Amygdala (tissue), 56 donors: ENCODE data around the gene AATK.

Experiments used
- DNase-seq, 56 donors: peaks; one replicate each; lab custom pipeline; 2025; lab: John Stamatoyannopoulos, UW

AATK gene, protein sequence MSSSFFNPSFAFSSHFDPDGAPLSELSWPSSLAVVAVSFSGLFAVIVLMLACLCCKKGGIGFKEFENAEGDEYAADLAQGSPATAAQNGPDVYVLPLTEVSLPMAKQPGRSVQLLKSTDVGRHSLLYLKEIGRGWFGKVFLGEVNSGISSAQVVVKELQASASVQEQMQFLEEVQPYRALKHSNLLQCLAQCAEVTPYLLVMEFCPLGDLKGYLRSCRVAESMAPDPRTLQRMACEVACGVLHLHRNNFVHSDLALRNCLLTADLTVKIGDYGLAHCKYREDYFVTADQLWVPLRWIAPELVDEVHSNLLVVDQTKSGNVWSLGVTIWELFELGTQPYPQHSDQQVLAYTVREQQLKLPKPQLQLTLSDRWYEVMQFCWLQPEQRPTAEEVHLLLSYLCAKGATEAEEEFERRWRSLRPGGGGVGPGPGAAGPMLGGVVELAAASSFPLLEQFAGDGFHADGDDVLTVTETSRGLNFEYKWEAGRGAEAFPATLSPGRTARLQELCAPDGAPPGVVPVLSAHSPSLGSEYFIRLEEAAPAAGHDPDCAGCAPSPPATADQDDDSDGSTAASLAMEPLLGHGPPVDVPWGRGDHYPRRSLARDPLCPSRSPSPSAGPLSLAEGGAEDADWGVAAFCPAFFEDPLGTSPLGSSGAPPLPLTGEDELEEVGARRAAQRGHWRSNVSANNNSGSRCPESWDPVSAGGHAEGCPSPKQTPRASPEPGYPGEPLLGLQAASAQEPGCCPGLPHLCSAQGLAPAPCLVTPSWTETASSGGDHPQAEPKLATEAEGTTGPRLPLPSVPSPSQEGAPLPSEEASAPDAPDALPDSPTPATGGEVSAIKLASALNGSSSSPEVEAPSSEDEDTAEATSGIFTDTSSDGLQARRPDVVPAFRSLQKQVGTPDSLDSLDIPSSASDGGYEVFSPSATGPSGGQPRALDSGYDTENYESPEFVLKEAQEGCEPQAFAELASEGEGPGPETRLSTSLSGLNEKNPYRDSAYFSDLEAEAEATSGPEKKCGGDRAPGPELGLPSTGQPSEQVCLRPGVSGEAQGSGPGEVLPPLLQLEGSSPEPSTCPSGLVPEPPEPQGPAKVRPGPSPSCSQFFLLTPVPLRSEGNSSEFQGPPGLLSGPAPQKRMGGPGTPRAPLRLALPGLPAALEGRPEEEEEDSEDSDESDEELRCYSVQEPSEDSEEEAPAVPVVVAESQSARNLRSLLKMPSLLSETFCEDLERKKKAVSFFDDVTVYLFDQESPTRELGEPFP (N-terminal part only)

DNA sequence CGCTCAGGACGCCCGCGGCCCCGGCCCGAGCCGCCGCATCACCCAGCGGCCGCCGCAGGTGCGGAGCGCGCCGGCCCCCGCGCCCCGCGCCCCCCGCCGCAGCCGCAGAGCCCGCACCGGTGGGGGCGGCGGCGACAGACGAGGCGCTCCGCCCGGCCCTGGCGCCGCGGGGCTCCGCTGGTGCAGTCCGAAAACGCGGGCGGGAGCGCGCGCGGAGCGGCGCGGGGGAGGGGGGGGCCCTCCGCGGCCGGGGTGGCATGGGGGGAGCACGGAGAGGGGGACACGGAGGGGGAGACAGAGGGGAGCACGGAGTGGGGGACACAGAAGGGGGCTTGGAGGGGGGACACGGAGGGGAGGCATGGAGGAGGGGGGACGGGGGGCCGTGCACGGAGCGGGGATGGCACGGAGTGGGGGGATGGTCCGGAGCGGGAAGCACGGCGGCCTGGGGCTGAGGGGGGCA, at the start of gene AATK:
AATK (minus strand) TSS at position 189 of the 460 bp plus-strand sequence. CDS start 229 bp downstream, outside the sequence.
- DNase-seq: peak in 5 of 56 donors; percentile 22 to 75 (median 50)

DNA sequence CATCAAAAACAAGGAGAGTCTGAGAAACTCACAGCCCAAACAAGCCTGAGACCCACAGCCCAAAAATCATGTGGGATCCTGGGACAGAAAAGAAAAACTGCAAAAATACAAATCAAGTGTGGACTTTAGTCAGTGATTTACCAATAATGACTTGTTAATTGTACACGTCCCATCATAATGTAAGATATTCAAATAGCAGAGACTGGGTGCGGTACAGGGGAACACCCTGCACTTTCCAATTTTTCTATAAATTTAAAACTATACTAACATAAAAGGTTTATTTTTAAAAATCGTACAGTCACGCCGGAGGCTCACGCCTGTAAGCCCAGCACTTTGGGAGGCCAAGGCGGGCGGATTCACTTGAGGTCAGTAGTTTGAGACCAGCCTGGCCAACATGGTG, 48.0 kb upstream of the AATK start:
- no peak for DNase-seq

DNA sequence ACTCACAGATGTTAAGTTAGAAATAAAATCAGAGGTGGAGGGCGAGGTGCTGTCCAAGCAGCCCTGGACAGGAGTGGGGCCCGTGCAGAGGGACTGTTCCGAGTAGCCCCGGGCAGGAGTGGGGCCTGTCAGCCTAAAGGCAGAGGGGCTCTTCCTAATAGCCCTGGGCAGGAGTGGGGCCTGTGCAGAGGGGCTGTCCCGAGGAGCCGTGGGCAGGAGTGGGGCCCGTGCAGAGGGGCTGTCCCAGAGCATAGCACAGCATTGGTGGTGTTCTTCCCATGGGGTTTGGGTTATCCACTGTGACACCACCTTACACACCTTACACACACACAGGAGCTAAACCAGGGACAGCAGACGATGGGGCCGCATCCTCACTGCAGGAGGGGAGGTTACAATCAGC, 46.3 kb upstream of the AATK start:
- DNase-seq: no peak

DNA sequence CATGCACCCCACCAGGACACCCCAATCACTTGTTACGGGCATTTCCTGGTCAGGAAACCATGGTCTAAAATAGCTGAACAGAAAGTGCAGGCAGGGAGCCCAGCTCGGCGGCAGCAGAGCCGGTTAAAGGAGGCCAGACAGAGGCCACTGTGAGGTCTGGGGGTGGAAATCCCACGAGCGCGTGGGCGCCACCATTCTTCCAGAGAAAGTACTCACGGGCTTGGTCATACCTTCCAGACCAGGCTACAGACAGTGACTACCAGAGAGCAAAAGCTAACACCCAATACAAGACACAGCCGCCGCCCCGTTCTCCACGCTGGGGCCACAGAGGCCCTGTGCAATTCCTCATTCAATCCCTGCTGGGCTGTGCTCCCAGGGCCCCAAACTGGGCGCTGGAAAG, 44.8 kb upstream of the AATK start:
- DNase-seq: no peak

DNA sequence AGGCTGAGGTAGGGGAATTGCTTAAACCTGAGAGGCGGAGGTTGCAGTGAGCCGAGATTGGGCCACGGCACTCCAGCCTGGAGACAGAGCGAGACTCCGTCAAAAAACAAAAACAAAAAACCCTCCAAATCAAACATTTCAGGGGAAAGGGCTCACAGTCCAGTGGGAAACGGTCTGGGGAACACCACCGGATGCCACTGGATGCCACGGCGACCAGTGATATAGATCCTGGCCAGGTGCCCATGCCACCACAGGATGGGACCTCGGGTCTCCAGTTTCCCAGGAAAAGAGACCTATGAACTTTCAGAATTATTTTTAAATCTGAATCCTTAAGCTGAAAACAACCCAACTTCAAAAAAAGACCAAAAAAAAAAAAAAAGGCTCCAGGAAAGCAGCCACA, 44.4 kb upstream of the AATK start:
- no peak for DNase-seq

DNA sequence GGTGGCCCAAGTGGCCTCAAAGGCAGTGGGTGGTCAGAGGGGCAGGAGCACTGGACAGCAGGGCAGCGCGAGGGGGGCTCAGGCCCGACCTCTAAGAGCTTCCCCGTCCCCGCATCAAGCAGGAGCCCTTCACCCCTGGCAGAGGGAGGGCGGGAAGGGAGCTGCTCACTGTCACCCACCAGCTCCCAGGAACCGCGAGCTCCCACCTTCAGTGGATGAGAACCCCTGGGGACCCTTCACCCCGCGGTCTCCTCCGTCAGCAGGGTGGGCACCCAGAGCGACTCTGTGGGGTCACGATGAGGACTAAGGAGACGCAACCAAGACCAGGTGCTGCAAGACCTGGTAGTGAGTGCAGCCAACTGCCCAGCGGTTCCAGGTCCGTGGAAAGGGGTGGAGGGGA, 43.1 kb upstream of the AATK start:
- no peak for DNase-seq

DNA sequence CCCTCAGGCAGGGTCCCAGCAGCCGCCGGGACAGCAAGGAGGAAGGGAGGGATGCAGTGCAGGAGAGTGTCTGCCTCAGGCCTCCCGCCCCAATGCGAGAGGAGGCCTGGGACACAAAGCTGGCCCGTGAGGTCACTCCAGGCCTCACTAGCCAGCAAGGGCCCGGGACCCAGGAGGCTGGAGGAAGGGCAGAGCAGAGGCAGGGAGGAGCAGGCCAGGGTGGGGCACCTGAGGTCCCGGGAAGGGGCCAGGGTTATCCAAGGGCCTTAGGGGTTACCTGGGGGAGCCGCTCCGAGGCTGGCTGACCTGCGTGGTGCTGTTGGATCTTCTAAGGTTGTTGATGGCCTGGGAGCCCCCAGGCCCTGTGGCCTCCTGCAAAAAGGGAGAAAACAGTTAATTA, 42.6 kb upstream of the AATK start:
- DNase-seq: no peak

DNA sequence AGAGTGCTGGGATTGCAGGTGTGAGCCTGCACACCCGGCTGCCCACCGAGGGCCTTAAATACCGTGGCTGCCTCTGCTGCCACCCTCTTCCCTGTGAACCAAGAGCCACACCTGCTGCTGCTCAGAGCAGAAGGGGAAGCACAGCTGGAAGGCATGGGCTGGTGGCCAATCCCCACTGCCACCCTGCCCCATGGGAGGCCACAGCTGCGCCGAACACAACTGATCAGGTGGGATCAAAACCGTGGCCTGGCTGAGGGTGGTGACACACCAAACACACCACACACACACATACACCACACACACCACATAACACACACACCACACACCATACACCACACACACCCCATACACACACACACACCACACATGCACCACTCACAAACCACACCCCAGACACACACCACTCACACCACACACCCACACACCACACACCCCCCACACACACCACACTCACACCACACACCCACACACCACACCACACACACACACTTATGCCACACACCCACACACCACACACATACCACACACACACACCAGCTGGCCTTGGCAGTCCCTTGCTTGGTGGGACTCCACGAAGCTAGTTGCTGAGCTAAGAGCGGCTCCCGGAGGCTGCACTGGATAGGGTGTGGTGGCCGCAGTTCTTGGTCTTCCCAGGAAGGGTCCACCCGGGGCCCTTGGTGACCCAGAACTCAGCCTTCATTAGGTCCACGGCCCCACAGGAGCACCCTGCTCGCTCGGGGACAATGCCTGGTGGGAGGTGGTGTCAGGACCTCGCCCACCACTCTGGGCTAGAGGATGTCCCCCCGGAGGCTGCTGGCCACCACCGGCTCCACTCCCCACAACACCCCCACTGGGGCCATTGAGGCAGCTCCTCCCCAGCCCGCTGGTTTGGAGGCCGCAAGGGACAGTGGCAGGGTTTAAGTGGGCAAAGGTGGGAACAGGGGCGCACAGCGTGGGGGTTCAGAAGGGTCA, 41.9 kb upstream of the AATK start:
- DNase-seq: no peak

DNA sequence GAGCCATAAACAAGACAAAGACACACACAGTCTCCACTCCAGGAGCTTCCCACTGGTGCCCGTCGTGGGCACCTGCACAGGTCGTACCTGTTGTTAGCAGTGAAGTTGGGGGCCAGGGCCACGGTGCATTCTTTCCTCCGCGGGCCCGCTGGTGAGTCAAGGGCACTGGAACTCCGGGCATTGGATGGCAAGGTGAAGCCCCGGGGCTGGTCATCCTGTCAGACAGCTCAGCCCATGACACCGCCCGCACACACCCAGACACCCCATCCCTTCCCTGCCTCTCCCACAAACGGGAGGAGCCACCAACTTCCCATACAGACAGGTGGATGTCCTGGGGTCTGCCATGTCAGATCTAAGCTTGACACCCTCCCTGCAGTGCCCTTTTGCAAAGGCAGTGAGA, 40.6 kb upstream of the AATK start:
- no peak for DNase-seq

DNA sequence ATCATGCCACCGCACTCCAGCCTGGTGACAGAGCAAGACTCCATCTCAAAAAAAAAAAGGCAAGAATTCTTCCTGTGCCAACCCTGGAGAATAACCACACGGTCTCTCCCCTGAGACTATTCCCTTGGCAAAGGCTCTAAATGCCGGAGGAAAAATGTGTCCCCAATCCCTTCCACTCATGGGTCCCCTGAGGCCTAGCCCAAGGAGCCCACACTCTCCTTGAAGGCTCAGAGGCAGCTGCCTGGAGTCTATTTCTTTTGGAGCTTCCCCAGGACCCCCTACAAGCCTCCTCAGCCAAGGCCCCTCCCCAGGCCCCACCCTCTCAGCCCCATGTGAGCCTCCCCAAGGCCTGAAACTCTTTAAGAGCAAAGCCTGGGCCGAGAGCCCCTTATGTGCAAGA, 40.1 kb upstream of the AATK start:
- no peak for DNase-seq

DNA sequence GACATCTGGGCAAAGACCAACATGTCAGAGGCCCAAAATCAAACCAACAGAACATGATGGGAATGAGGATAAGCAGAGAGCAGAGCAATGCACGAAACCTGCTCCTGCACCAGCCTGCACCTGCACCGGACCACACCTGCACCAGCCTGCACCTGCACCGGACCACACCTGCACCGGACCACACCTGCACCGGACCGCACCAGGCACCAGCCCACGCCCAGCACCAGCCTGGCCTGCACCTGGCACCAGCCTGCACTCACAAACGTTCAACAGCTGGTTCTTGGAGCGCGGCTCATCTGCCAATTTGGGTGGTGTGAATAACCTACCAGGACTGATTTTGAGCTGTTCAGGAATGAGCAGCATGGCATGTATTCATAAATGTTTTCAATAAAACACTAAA, 38.6 kb upstream of the AATK start:
- no peak for DNase-seq

DNA sequence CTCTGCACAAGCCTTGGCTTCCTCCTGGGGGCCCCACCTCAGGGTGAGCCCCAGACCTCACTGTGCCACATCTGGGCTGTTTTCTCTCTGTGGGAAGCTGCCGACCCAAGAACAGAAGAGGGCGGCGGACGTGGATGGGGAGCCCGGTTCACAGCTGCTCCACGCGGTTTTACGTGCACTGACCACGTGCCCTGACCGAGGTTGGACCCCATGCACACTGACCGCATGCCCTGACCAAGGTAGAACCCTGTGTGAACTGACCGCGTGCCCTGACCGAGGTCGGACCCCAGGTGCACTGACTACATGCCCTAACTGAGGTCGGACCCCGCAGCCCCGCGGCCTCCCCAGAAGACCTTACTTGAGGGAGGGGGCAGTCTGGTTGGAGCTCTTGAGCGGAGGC, 37.1 kb upstream of the AATK start:
- no peak for DNase-seq

DNA sequence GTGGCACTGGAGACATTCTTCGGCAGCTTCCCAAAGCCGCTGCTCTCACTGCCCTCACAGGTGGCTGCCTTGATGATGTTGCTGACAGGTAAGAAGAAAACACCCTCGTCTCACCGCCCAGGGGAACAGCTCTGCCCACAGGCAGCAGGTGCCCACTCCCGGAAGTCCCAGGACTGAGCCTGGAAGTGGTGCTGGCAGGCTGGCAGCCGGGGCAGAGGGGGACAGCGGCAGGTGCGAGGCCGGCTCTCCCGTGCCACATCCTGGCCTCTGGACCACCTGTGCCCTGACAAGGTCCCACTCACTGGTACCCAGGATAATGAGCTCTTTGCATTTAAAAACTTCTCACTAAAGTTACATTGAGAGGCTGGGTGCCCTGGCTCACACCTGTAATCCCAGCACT, 36.3 kb upstream of the AATK start:
- DNase-seq: no peak

DNA sequence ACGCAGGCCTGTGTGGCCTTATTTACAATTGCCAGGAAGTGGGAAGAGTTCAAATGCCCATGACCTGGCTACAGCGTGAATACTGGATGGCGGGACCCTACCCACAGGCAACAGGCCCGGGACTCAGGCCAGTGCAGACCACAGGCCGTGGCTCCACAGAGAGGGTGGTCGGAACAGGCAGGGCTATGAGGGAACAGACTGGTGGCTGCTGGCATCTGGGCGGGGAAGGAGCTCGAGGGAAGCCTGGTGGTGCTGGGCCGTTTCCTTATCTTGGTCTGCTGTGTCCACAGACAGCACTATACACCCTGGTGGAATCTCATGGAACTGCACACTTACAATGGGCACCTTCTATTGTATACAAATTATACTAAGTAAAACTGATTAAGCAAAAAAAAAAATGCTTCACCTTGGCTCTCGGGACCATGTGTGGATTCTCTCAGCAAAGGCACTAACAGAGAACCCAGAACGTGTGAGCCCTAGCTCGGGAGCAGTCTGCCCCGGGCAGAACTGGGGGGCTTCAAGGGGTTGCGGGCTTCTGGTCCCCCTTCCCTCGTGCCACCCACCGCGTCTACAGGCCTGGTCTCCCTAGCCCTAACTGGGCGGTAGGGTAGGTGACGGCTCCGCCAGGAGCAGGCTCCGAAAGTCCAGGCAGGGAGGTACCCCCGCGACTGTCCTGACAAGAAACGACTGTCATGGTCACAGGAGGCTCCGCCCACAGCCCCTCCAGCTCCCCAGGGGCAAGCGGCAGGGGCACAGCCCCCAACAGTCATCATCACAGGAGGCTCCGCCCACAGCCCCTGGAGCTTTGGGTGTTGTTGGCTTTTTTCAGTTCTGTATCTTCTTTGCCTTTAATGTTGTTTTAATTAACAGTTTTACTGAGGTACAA, 34.9 kb upstream of the AATK start:
- DNase-seq: peak in 42 of 56 donors; percentile 3 to 80 (median 37)

DNA sequence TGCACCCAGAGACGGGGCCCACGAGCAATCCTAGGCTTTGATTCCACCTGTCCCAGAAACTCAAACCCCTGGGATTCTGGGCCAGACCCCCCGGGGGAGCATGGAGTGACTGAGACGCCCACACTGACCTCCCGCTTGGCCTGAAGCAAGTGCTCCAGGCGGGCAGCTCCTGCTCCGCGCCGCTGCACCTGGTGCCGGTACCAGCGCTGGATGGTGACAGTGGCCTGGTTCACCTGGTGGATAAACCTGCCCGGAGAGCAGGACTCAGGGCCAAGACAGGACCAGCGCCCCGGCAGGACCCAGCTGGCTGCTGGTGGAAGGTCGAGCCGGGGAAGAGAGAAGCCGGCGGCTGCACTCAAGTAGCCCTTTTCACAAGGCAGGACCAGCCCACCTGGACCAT, 34.2 kb upstream of the AATK start:
- DNase-seq: no peak

DNA sequence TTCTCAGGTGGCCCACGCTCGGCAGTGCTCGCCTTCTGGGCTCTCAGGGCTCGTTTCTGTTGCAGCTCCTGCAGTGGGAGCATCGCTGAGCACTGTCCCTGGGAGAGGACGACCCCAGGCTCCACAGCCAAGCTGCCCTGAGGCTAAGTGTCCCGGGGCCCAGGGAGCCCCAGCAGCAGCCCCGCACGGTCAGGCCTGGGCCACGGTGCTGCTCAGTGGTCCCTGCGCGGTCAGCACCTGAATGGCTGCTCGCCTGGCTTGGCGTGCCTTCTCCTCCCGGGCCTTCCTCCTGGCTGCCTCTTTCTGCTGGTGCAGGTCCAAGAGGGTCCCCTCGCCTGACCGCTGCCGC, 33.4 kb upstream of the AATK start:
- no peak for DNase-seq

DNA sequence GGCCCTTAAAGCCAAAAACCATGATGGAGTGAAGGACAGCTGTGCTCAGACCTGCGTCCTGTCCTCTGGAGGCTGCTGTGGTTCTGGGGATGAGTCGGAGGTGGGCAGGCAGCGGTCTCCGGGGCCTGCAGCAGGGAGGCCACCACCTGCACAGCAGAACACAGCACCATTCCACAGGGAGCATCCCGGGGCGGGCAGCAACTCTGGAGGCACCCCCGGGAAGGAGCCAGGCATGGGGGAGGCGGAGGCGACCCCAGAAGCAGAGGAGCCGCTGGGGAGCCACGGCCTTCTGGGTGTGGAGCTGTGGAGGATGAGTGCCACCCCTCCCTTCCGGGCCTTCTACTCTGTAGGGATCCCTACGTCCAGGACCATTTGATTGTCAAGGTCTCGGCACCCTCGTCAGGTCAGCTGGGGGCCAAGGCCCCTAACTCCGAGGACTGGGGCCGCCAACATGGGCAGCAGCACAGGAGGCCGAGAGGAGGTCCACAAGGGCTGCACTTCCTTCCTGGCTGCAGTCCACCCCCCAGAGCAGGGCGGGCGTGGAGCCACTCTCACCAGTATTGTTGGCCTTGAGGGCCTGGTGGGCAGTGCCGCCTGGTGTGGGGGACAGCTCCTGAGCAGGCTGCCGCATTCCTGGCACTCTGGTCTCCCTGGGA, 32.9 kb upstream of the AATK start:
- no peak for DNase-seq

DNA sequence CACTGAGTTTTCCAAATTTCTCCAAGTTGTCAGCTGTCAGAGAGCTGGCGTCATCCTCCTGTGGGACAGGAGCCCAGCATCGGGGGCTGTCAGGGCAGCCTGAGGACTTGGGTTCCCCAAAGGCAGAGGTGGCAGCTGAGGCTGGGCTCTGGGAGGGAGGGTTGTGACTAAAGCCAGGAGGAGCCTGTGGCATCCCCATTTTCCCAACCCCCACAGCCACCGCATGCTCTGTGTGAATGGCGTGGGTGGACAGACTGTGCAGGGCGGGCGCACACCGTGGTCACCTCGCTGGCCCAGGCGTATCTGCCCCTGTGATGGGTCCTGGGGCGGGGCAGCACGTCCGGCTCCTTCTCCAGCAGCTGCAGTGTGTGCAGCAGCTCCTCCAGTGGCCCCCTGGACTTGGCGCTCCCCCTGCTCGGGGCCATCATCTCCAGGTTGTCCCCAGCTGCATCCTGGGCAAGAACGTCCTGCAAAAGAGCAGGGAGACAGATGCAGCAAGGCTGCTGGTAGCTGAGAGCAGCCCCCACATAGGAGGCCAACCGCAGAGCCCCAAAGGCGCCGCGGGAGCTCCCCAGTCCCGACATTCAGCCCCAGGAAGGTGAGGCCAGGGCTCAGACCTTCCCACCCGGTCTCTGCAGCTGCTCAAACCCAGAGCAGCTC, 31.9 kb upstream of the AATK start:
- no peak for DNase-seq
